Measurements from ENCODE around the gene MICAL2. TPM values are rescaled to one million over a fixed set of nuclear protein-coding genes. Genes with fewer than 3 reads are reported as not detected.

Gene MICAL2
- total RNA-seq, 2 experiments from 2014 or later = 213 to 220 TPM

- CTCF ChIA-PET = interaction anchor here (1.0 to 2.7 kb wide), 9 partner anchors 9 to 56 kb away, joined by 3 to 14 read pairs (median 9); no protein-coding TSS in a partner anchor
- peak overlapping the region; percentile 89 for H3K27ac Mint-ChIP-seq
- H3K27me3 Mint-ChIP-seq = no peaks in the 10 kb centered on the region
- H3K36me3 Mint-ChIP-seq = peaks cover 9% of the 10 kb centered on the region
- H3K9me3 Mint-ChIP-seq = no peaks in the 10 kb centered on the region
- DNase-seq = no peak
- H3K4me3 Mint-ChIP-seq = peak overlapping the region; percentile 30
- intact Hi-C loops (cut with micrococcal nuclease) = loop anchor here (1.0 kb wide), 8 partner anchors 8 to 80 kb away; partner anchors contain the start of gene MICAL2
- POLR2A ChIA-PET = interaction anchor here (0.9 to 7.4 kb wide), 10 partner anchors 9 to 56 kb away, joined by 3 to 33 read pairs (median 10); no protein-coding TSS in a partner anchor
- H3K4me1 Mint-ChIP-seq (ENCODE audit: low read depth) = peaks cover 61% of the 10 kb centered on the region
Measured at GRCh38 chr11:12190511-12190910, 80.1 kb downstream of the MICAL2 start.

GRCh38 chr11:12192794-12193514 lies 82.6 kb downstream of the MICAL2 start:
- POLR2A ChIA-PET = interaction anchor here (1.0 to 7.4 kb wide), 4 partner anchors 15 to 44 kb away, joined by 3 to 33 read pairs (median 6); no protein-coding TSS in a partner anchor
- intact Hi-C loops (cut with micrococcal nuclease) = no loop called here
- peaks cover 31% of the 10 kb centered on the region for H3K36me3 Mint-ChIP-seq

GRCh38 chr11:12193515-12194336 lies 83.3 kb downstream of the MICAL2 start:
- intact Hi-C loops (cut with micrococcal nuclease) = no loop called here
- no peak overlapping the region for H3K4me3 Mint-ChIP-seq
- POLR2A ChIA-PET = interaction anchor here (1.0 to 2.0 kb wide), 4 partner anchors 14 to 43 kb away, joined by 3 to 10 read pairs (median 3); no protein-coding TSS in a partner anchor
- H3K4me1 Mint-ChIP-seq (ENCODE audit: low read depth) = peaks cover 73% of the 10 kb centered on the region
- H3K36me3 Mint-ChIP-seq = peaks cover 35% of the 10 kb centered on the region
- no peaks in the 10 kb centered on the region for H3K27me3 Mint-ChIP-seq
- H3K27ac Mint-ChIP-seq = peak overlapping the region; percentile 15
- CTCF ChIA-PET = interaction anchor here (1.2 to 2.4 kb wide), 2 partner anchors 43 kb away, joined by 3 to 11 read pairs; no protein-coding TSS in a partner anchor
- DNase-seq = no peak
- no peaks in the 10 kb centered on the region for H3K9me3 Mint-ChIP-seq

More at GRCh38 chr11:12192794-12193514, 82.6 kb downstream of the MICAL2 start:
- Mint-ChIP-seq H3K4me1 (ENCODE audit: low read depth) (peaks cover 73% of the 10 kb centered on the region), H3K27ac (no peak overlapping the region), H3K27me3 (no peaks in the 10 kb centered on the region), H3K4me3 (no peak overlapping the region), H3K9me3 (no peaks in the 10 kb centered on the region)
- DNase-seq = no peak
- CTCF ChIA-PET = interaction anchor here (2.4 kb wide), 1 partner anchor 43 kb away, joined by 11 read pairs; no protein-coding TSS in a partner anchor

GRCh38 chr11:12195768-12196167 lies 85.4 kb downstream of the MICAL2 start:
- intact Hi-C loops (cut with micrococcal nuclease) = loop anchor here (1.0 to 5.0 kb wide), 4 partner anchors 12 to 353 kb away; partner anchors contain the start of gene USP47
- POLR2A ChIA-PET = interaction anchor here (0.7 to 1.7 kb wide), 12 partner anchors 9 to 85 kb away, joined by 3 to 14 read pairs (median 6); partner anchors contain the start of gene MICAL2
- CTCF ChIA-PET = interaction anchor here (0.7 to 1.4 kb wide), 4 partner anchors 29 to 43 kb away, joined by 3 to 9 read pairs (median 4); no protein-coding TSS in a partner anchor
- H3K27ac Mint-ChIP-seq = peak overlapping the region; percentile 98
- H3K9me3 Mint-ChIP-seq = no peaks in the 10 kb centered on the region
- peak overlapping the region; percentile 95 for H3K4me3 Mint-ChIP-seq
- H3K27me3 Mint-ChIP-seq = no peaks in the 10 kb centered on the region
- DNase-seq = peak; percentile 76
- peaks cover 74% of the 10 kb centered on the region for H3K4me1 Mint-ChIP-seq (ENCODE audit: low read depth)
- H3K36me3 Mint-ChIP-seq = peaks cover 45% of the 10 kb centered on the region

- ChIA-PET CTCF (interaction anchor here (0.7 to 1.4 kb wide), 3 partner anchors 28 to 39 kb away, joined by 4 to 9 read pairs (median 5); no protein-coding TSS in a partner anchor), POLR2A (interaction anchor here (1.0 to 2.8 kb wide), 11 partner anchors 9 to 86 kb away, joined by 3 to 14 read pairs (median 8); partner anchors contain the start of gene MICAL2)
- Mint-ChIP-seq H3K36me3 (peaks cover 48% of the 10 kb centered on the region), H3K27me3 (no peaks in the 10 kb centered on the region), H3K4me3 (peak overlapping the region; percentile 95), H3K27ac (peak overlapping the region; percentile 98), H3K4me1 (ENCODE audit: low read depth) (peaks cover 77% of the 10 kb centered on the region), H3K9me3 (no peaks in the 10 kb centered on the region)
- peak; percentile 36 for DNase-seq
- intact Hi-C loops (cut with micrococcal nuclease) = loop anchor here (1.0 to 5.0 kb wide), 4 partner anchors 11 to 354 kb away; partner anchors contain the start of gene USP47
Measured at GRCh38 chr11:12196308-12196707, 85.9 kb downstream of the MICAL2 start.

- DNase-seq = no peak
- CTCF ChIA-PET = interaction anchor here (1.5 to 2.4 kb wide), 2 partner anchors 10 to 28 kb away, joined by 6 to 10 read pairs; no protein-coding TSS in a partner anchor
- Mint-ChIP-seq H3K9me3 (no peaks in the 10 kb centered on the region), H3K4me1 (ENCODE audit: low read depth) (peaks cover 79% of the 10 kb centered on the region), H3K27me3 (no peaks in the 10 kb centered on the region), H3K36me3 (peaks cover 48% of the 10 kb centered on the region), H3K4me3 (peak overlapping the region; percentile 95), H3K27ac (peak overlapping the region; percentile 98)
- intact Hi-C loops (cut with micrococcal nuclease) = loop anchor here (1.0 to 5.0 kb wide), 4 partner anchors 10 to 355 kb away; partner anchors contain the start of gene USP47
- POLR2A ChIA-PET = interaction anchor here (1.0 to 5.0 kb wide), 7 partner anchors 9 to 46 kb away, joined by 3 to 26 read pairs (median 17); no protein-coding TSS in a partner anchor
Measured at GRCh38 chr11:12196872-12197271, 86.5 kb downstream of the MICAL2 start.

- intact Hi-C loops (cut with micrococcal nuclease) = loop anchor here (1.0 to 5.0 kb wide), 3 partner anchors 8 to 356 kb away; partner anchors contain the start of gene USP47
- ChIA-PET POLR2A (interaction anchor here (1.0 to 5.0 kb wide), 9 partner anchors 8 to 111 kb away, joined by 4 to 27 read pairs (median 17); no protein-coding TSS in a partner anchor), CTCF (interaction anchor here (0.6 to 3.3 kb wide), 11 partner anchors 8 to 156 kb away, joined by 3 to 14 read pairs (median 6); no protein-coding TSS in a partner anchor)
- DNase-seq = peak; percentile 60
- Mint-ChIP-seq H3K4me3 (peak overlapping the region; percentile 95), H3K9me3 (peaks cover 8% of the 10 kb centered on the region), H3K27me3 (no peaks in the 10 kb centered on the region), H3K4me1 (ENCODE audit: low read depth) (peaks cover 85% of the 10 kb centered on the region), H3K36me3 (peaks cover 57% of the 10 kb centered on the region), H3K27ac (peak overlapping the region; percentile 98)
Measured at GRCh38 chr11:12198251-12199222, 88.1 kb downstream of the MICAL2 start.

GRCh38 chr11:12199231-12199948 lies 89.0 kb downstream of the MICAL2 start:
- ChIA-PET CTCF (interaction anchor here (0.8 to 3.3 kb wide), 7 partner anchors 8 to 152 kb away, joined by 3 to 14 read pairs (median 6); no protein-coding TSS in a partner anchor), POLR2A (interaction anchor here (1.0 to 5.0 kb wide), 9 partner anchors 7 to 112 kb away, joined by 4 to 27 read pairs (median 17); no protein-coding TSS in a partner anchor)
- Mint-ChIP-seq H3K27ac (peak overlapping the region; percentile 98), H3K4me3 (peak overlapping the region; percentile 95), H3K4me1 (ENCODE audit: low read depth) (peaks cover 87% of the 10 kb centered on the region), H3K36me3 (peaks cover 66% of the 10 kb centered on the region), H3K9me3 (peaks cover 8% of the 10 kb centered on the region), H3K27me3 (no peaks in the 10 kb centered on the region)
- intact Hi-C loops (cut with micrococcal nuclease) = loop anchor here (2.0 to 5.0 kb wide), 2 partner anchors 49 to 357 kb away; partner anchors contain the start of gene USP47
- peak; percentile 49 for DNase-seq

GRCh38 chr11:12200279-12200990 lies 90.0 kb downstream of the MICAL2 start:
- H3K9me3 Mint-ChIP-seq = peaks cover 10% of the 10 kb centered on the region
- peak; percentile 72 for DNase-seq
- intact Hi-C loops (cut with micrococcal nuclease) = no loop called here
- H3K27ac Mint-ChIP-seq = peak overlapping the region; percentile 98
- H3K27me3 Mint-ChIP-seq = no peaks in the 10 kb centered on the region
- peaks cover 89% of the 10 kb centered on the region for H3K4me1 Mint-ChIP-seq (ENCODE audit: low read depth)
- H3K4me3 Mint-ChIP-seq = peak overlapping the region; percentile 26
- H3K36me3 Mint-ChIP-seq = peaks cover 76% of the 10 kb centered on the region
- CTCF ChIA-PET = interaction anchor here (0.7 to 3.3 kb wide), 7 partner anchors 9 to 37 kb away, joined by 3 to 14 read pairs (median 4); no protein-coding TSS in a partner anchor
- POLR2A ChIA-PET = interaction anchor here (1.1 to 5.0 kb wide), 4 partner anchors 10 to 49 kb away, joined by 4 to 27 read pairs (median 24); no protein-coding TSS in a partner anchor

Data from activated CD4-positive, alpha-beta memory T cell treated with anti-CD3 and anti-CD28 coated beads for 36 hours (primary cell).